SK-N-SH treated with all-trans-retinoic acid at 6 μM for 48 hours (cell line): ENCODE results near the gene RGS6.

ENCODE experiments used
- ATAC-seq: fragments of 200-7000 bp; cut with Tn5 transposase; 3 replicates; pipeline ENCODE4 v1.9.1; 2020; ENCODE audit warnings: mild to moderate bottlenecking, moderate library complexity
- ARNTL ChIP-seq: fragments of 450-650 bp; formaldehyde crosslinking; IDR thresholded peaks from 2 replicates; pipeline ENCODE4 v1.5.0; 2020; ENCODE audit warnings: low read depth, mild to moderate bottlenecking, moderate library complexity, borderline replicate concordance
- BACH2 ChIP-seq: fragments of 250-450 bp; sonication (Bioruptor Pico); IDR thresholded peaks from 2 replicates; pipeline ENCODE4 v1.9.0; 2021; ENCODE audit warnings: mild to moderate bottlenecking, borderline replicate concordance
- CREB5 ChIP-seq: fragments of 250-450 bp; sonication (Bioruptor Pico); IDR thresholded peaks from 2 replicates; pipeline ENCODE4 v1.5.1; 2020; ENCODE audit warnings: low read depth, mild to moderate bottlenecking, moderate library complexity
- CSDC2 ChIP-seq: fragments of 250-450 bp; sonication (Bioruptor Pico); IDR thresholded peaks from 2 replicates; pipeline ENCODE4 v1.5.0; 2020; ENCODE audit warnings: mild to moderate bottlenecking, moderate library complexity
- CSRNP3 ChIP-seq: fragments of 250-450 bp; sonication (Bioruptor Pico); IDR thresholded peaks from 2 replicates; pipeline ENCODE4 v1.5.1; 2021; ENCODE audit warnings: mild to moderate bottlenecking, moderate library complexity
- ESRRG ChIP-seq: fragments of 250-450 bp; sonication (Bioruptor Pico); IDR thresholded peaks from 2 replicates; pipeline ENCODE4 v1.6.1; 2021; ENCODE audit warnings: mild to moderate bottlenecking
- GLIS3 ChIP-seq: fragments of 250-450 bp; sonication (Bioruptor Pico); IDR thresholded peaks from 2 replicates; pipeline ENCODE4 v1.5.0; 2020; ENCODE audit warnings: mild to moderate bottlenecking, moderate library complexity
- ISL1 ChIP-seq: fragments of 250-450 bp; sonication (Bioruptor Pico); IDR thresholded peaks from 2 replicates; pipeline ENCODE4 v2.1.2; 2022; ENCODE audit warnings: mild to moderate bottlenecking, moderate library complexity
- OSR1 ChIP-seq: fragments of 250-450 bp; sonication (Bioruptor Pico); IDR thresholded peaks from 2 replicates; pipeline ENCODE4 v1.8.0; 2022; ENCODE audit warnings: moderate library complexity, mild to moderate bottlenecking, inconsistent platforms
- POU6F1 ChIP-seq: fragments of 250-450 bp; sonication (Bioruptor Pico); IDR thresholded peaks from 2 replicates; pipeline ENCODE4 v1.8.0; 2021; ENCODE audit warnings: low read depth, mild to moderate bottlenecking, moderate library complexity, borderline replicate concordance
- PPARA ChIP-seq: fragments of 250-450 bp; sonication (Bioruptor Pico); IDR thresholded peaks from 2 replicates; pipeline ENCODE4 v1.5.0; 2020; ENCODE audit warnings: mild to moderate bottlenecking, borderline replicate concordance
- RARB ChIP-seq: fragments of 250-450 bp; sonication (Bioruptor Pico); IDR thresholded peaks from 2 replicates; pipeline ENCODE4 v1.8.0; 2021; ENCODE audit warnings: mild to moderate bottlenecking, moderate library complexity
- SNAI2 ChIP-seq: fragments of 250-450 bp; sonication (Bioruptor Pico); IDR thresholded peaks from 2 replicates; pipeline ENCODE4 v1.5.0; 2020; ENCODE audit warnings: mild to moderate bottlenecking, moderate library complexity
- TCF4 ChIP-seq: fragments of 250-450 bp; sonication (Bioruptor Pico); IDR thresholded peaks from 2 replicates; pipeline ENCODE4 v1.8.0; 2021; ENCODE audit warnings: mild to moderate bottlenecking, moderate library complexity, borderline replicate concordance
- TOX ChIP-seq: fragments of 250-450 bp; sonication (Bioruptor Pico); IDR thresholded peaks from 2 replicates; pipeline ENCODE4 v1.8.0; 2021; ENCODE audit warnings: mild to moderate bottlenecking, moderate library complexity, borderline replicate concordance
- TSHZ2 ChIP-seq: fragments of 250-450 bp; sonication (Bioruptor Pico); IDR thresholded peaks from 2 replicates; pipeline ENCODE4 v1.5.0; 2020; ENCODE audit warnings: mild to moderate bottlenecking, moderate library complexity
- ZC3H10 ChIP-seq: fragments of 250-450 bp; sonication (Bioruptor Pico); IDR thresholded peaks from 2 replicates; pipeline ENCODE4 v1.5.1; 2021; ENCODE audit warnings: mild to moderate bottlenecking, moderate library complexity
- ZFP3 ChIP-seq: fragments of 250-450 bp; sonication (Bioruptor Pico); IDR thresholded peaks from 2 replicates; pipeline ENCODE4 v1.5.0; 2020; ENCODE audit warnings: mild to moderate bottlenecking, moderate library complexity
- ZFP30 ChIP-seq: fragments of 450-650 bp; formaldehyde crosslinking; IDR thresholded peaks from 2 replicates; pipeline ENCODE4 v1.5.0; 2022; ENCODE audit warnings: mild to moderate bottlenecking, moderate library complexity
- ZNF565 ChIP-seq: fragments of 450-650 bp; formaldehyde crosslinking; conservative IDR thresholded peaks from 2 replicates; pipeline ENCODE4 v1.5.0; 2020; ENCODE audit warnings: low read depth, mild to moderate bottlenecking, moderate library complexity
- ZNF70 ChIP-seq: fragments of 450-650 bp; formaldehyde crosslinking; IDR thresholded peaks from 2 replicates; pipeline ENCODE4 v1.5.0; 2020; ENCODE audit warnings: mild to moderate bottlenecking, moderate library complexity
- ZNF8 ChIP-seq: fragments of 450-650 bp; formaldehyde crosslinking; IDR thresholded peaks from 2 replicates; pipeline ENCODE4 v1.5.0; 2020; ENCODE audit warnings: mild to moderate bottlenecking, moderate library complexity

RGS6 gene

GRCh38 chr14:72008666-72009065, 76.4 kb downstream of the RGS6 start:
- ATAC-seq = no peak

GRCh38 chr14:72010474-72010873, 78.2 kb downstream of the RGS6 start:
- no peak for ATAC-seq
- TF ChIP-seq CSDC2 (no peak), ZNF8 (CRISPR knock-in tag) (no peak), POU6F1 (CRISPR knock-in tag) (no peak), OSR1 (CRISPR knock-in tag) (no peak), CREB5 (CRISPR knock-in tag) (no peak), ISL1 (CRISPR knock-in tag) (no peak), TCF4 (no peak), ZNF565 (no peak), SNAI2 (no peak), CSRNP3 (CRISPR knock-in tag) (no peak)

More at GRCh38 chr14:72008666-72009065, 76.4 kb downstream of the RGS6 start:
- TF ChIP-seq TCF4 = no peak
- no peak for TF ChIP-seq TOX (CRISPR knock-in tag)
- no peak for TF ChIP-seq ARNTL
- TF ChIP-seq ZNF70 = no peak
- no peak for TF ChIP-seq ZFP3 (CRISPR knock-in tag)
- TF ChIP-seq ZFP30 = no peak
- TF ChIP-seq SNAI2 = no peak
- no peak for TF ChIP-seq BACH2 (CRISPR knock-in tag)
- TF ChIP-seq ZNF565 = no peak
- no peak for TF ChIP-seq PPARA

- TF ChIP-seq TSHZ2 (CRISPR knock-in tag) (no peak), GLIS3 (CRISPR knock-in tag) (no peak), ISL1 (CRISPR knock-in tag) (no peak), CREB5 (CRISPR knock-in tag) (no peak), TCF4 (no peak), ZNF8 (CRISPR knock-in tag) (no peak), ZFP3 (CRISPR knock-in tag) (no peak), TOX (CRISPR knock-in tag) (no peak), ZNF565 (no peak), ZC3H10 (CRISPR knock-in tag) (no peak), ZNF70 (no peak), CSDC2 (no peak), BACH2 (CRISPR knock-in tag) (no peak)
- ATAC-seq = no peak
Measured at GRCh38 chr14:72013721-72014345, 81.6 kb downstream of the RGS6 start.

- no peak for ATAC-seq
- TF ChIP-seq PPARA (no peak), RARB (CRISPR knock-in tag) (no peak), OSR1 (CRISPR knock-in tag) (no peak), ESRRG (CRISPR knock-in tag) (no peak), ZNF70 (no peak), BACH2 (CRISPR knock-in tag) (no peak), POU6F1 (CRISPR knock-in tag) (no peak), TOX (CRISPR knock-in tag) (no peak), ZFP30 (no peak)
Measured at GRCh38 chr14:72014486-72014885, 82.3 kb downstream of the RGS6 start.
